H9 (cell line): ENCODE measurements around the gene LBH. TPM values are rescaled to one million over a fixed set of nuclear protein-coding genes. Genes with fewer than 3 reads are reported as not detected.

ENCODE experiments used
- DNase-seq: peaks from one replicate; pipeline ENCODE4 v3.0.0-alpha.2; 2017
- H2AFZ ChIP-seq: one replicate; pipeline ENCODE4 v1.6.1; 2013; ENCODE audit warnings: mild to moderate bottlenecking, low read length, control low read depth, moderate library complexity
- H2AK5ac ChIP-seq: 2 replicates; pipeline ENCODE4 v1.6.1; 2013; ENCODE audit warnings: low read length, control low read depth, mixed read lengths; ENCODE audit not compliant: insufficient read length
- H2BK120ac ChIP-seq: one replicate; pipeline ENCODE4 v1.6.1; 2013; ENCODE audit warnings: low read depth, mild to moderate bottlenecking, low read length, control low read depth, inconsistent platforms; ENCODE audit not compliant: poor library complexity, severe bottlenecking
- H2BK12ac ChIP-seq: 2 replicates; pipeline ENCODE4 v1.6.1; 2013; ENCODE audit warnings: low read length, control low read depth, mixed read lengths, low read depth; ENCODE audit not compliant: insufficient read length
- H2BK15ac ChIP-seq: 2 replicates; pipeline ENCODE4 v1.6.1; 2013; ENCODE audit warnings: low read depth, low read length, control low read depth
- H2BK20ac ChIP-seq: one replicate; pipeline ENCODE4 v1.6.1; 2013; ENCODE audit warnings: low read depth, mild to moderate bottlenecking, low read length, control low read depth, inconsistent platforms; ENCODE audit not compliant: poor library complexity, severe bottlenecking
- H2BK5ac ChIP-seq: 2 replicates; pipeline ENCODE4 v1.6.1; 2013; ENCODE audit warnings: low read length, control low read depth, mixed read lengths; ENCODE audit not compliant: insufficient read length
- H3K14ac ChIP-seq: 2 replicates; pipeline ENCODE4 v1.6.1; 2013; ENCODE audit warnings: low read length, control low read depth; ENCODE audit not compliant: insufficient read depth
- H3K18ac ChIP-seq: 2 replicates; pipeline ENCODE4 v1.6.1; 2013; ENCODE audit warnings: low read depth, mild to moderate bottlenecking, mixed read lengths, low read length, control low read depth; ENCODE audit not compliant: insufficient read length
- H3K23ac ChIP-seq: 2 replicates; pipeline ENCODE4 v1.6.1; 2013; ENCODE audit warnings: low read length, control low read depth, mixed read lengths, low read depth; ENCODE audit not compliant: insufficient read length
- H3K23me2 ChIP-seq: 2 replicates; pipeline ENCODE4 v1.6.1; 2013; ENCODE audit warnings: low read depth, mild to moderate bottlenecking, mixed read lengths, low read length, control low read depth; ENCODE audit not compliant: insufficient read length, poor library complexity, severe bottlenecking
- H3K27ac ChIP-seq: 2 replicates; pipeline ENCODE4 v1.5.1; 2013; ENCODE audit warnings: low read length, control low read depth, mixed read lengths, low read depth; ENCODE audit not compliant: insufficient read length
- H3K27me3 ChIP-seq: 2 replicates; pipeline ENCODE4 v1.6.1; 2013; ENCODE audit warnings: low read length, control low read depth, inconsistent platforms; ENCODE audit not compliant: insufficient read depth
- H3K4ac ChIP-seq: 2 replicates; pipeline ENCODE4 v1.6.1; 2013; ENCODE audit warnings: low read depth, mild to moderate bottlenecking, control low read depth, inconsistent platforms, low read length, moderate library complexity
- H3K4me1 ChIP-seq: 2 replicates; pipeline ENCODE4 v1.6.1; 2013; ENCODE audit warnings: low read length, control low read depth, inconsistent platforms; ENCODE audit not compliant: insufficient read depth
- H3K4me2 ChIP-seq: 2 replicates; pipeline ENCODE4 v1.6.1; 2013; ENCODE audit warnings: low read length, control low read depth, mixed read lengths; ENCODE audit not compliant: insufficient read length, insufficient read depth
- H3K56ac ChIP-seq: 2 replicates; pipeline ENCODE4 v1.6.1; 2013; ENCODE audit warnings: low read depth, mild to moderate bottlenecking, mixed read lengths, low read length, control low read depth; ENCODE audit not compliant: insufficient read length
- H3K79me1 ChIP-seq: 2 replicates; pipeline ENCODE4 v1.6.1; 2013; ENCODE audit warnings: low read depth, mild to moderate bottlenecking, moderate library complexity, low read length, control low read depth, inconsistent platforms; ENCODE audit not compliant: insufficient read depth, poor library complexity, severe bottlenecking
- H3K79me2 ChIP-seq: 2 replicates; pipeline ENCODE4 v1.6.1; 2013; ENCODE audit warnings: low read length, control low read depth, inconsistent platforms; ENCODE audit not compliant: insufficient read depth
- H3K9ac ChIP-seq: 2 replicates; pipeline ENCODE4 v1.6.1; 2013; ENCODE audit warnings: low read length, control low read depth, mixed read lengths; ENCODE audit not compliant: insufficient read length; ENCODE audit errors: extremely low read depth
- H3K9me3 ChIP-seq: one replicate; pipeline ENCODE4 v1.6.1; 2013; ENCODE audit warnings: low read depth, low read length, inconsistent platforms; ENCODE audit not compliant: control insufficient read depth
- H3T11ph ChIP-seq: one replicate; pipeline ENCODE4 v1.6.1; 2013; ENCODE audit warnings: mild to moderate bottlenecking, low read length, control low read depth, inconsistent platforms
- H4K20me1 ChIP-seq: one replicate; pipeline ENCODE4 v1.6.1; 2013; ENCODE audit not compliant: control insufficient read depth, insufficient read length, insufficient read depth
- H4K5ac ChIP-seq: 2 replicates; pipeline ENCODE4 v1.6.1; 2013; ENCODE audit warnings: low read depth, mild to moderate bottlenecking, mixed read lengths, low read length, control low read depth; ENCODE audit not compliant: insufficient read length
- H4K8ac ChIP-seq: replicated peaks from 2 replicates; pipeline ENCODE4 v1.6.1; 2013; ENCODE audit warnings: low read length, control low read depth, mixed read lengths, low read depth; ENCODE audit not compliant: insufficient read length
- H4K91ac ChIP-seq: 2 replicates; pipeline ENCODE4 v1.6.1; 2013; ENCODE audit warnings: low read depth, mild to moderate bottlenecking, moderate library complexity, mixed read lengths, low read length, control low read depth; ENCODE audit not compliant: insufficient read length
- H3K27ac Mint-ChIP-seq, 3 experiments: 2 replicates in 2 of 3; 3 replicates in 1 of 3; pipeline ENCODE4 v1.8.0; 2020 to 2021; ENCODE audit warnings: mixed read lengths in 3 of 3, mild to moderate bottlenecking in 1 of 3, moderate library complexity in 1 of 3
- H3K27me3 Mint-ChIP-seq: 2 replicates; pipeline ENCODE4 v1.8.0; 2021; ENCODE audit warnings: low read depth, mild to moderate bottlenecking, moderate library complexity, mixed read lengths
- H3K36me3 Mint-ChIP-seq, 3 experiments: 2 replicates in 2 of 3; 3 replicates in 1 of 3; pipeline ENCODE4 v1.8.0; 2020 to 2021; ENCODE audit warnings: low read depth in 3 of 3, mixed read lengths in 3 of 3; ENCODE audit not compliant: insufficient read depth in 1 of 3
- H3K4me1 Mint-ChIP-seq, 2 experiments: 2 replicates each; pipeline ENCODE4 v1.8.0; 2020; ENCODE audit warnings: mixed read lengths in 2 of 2
- H3K4me3 Mint-ChIP-seq, 2 experiments: 2 replicates in 1 of 2; 3 replicates in 1 of 2; pipeline ENCODE4 v1.8.0; 2020 to 2021; ENCODE audit warnings: mild to moderate bottlenecking in 2 of 2, mixed read lengths in 2 of 2, moderate library complexity in 1 of 2
- H3K9me3 Mint-ChIP-seq, 2 experiments: 2 replicates in 1 of 2; 3 replicates in 1 of 2; pipeline ENCODE4 v1.8.0; 2020; ENCODE audit warnings: mild to moderate bottlenecking in 2 of 2, mixed read lengths in 2 of 2, moderate library complexity in 1 of 2
- WGBS: extraction: QIAGEN DNeasy Blood & Tissue Kit; methylation state at CpG from one replicate; pipeline ENCODE4 v1.1.7; 2013; ENCODE audit warnings: missing lambda C conversion rate, low lambda C conversion rate, mixed read lengths; ENCODE audit not compliant: insufficient read length; ENCODE audit errors: extremely low coverage; 5-methylcytosine and 5-hydroxymethylcytosine counted together
- total RNA-seq: library from RNA; stranded (reverse); gene quantifications from 2 replicates; pipeline ENCODE4 v1.2.1, GENCODE V29; 2021
- TF ChIP-seq, protein P1 (sequence below): fragments of 200-600 bp; sonication (generic); conservative IDR thresholded peaks from 3 replicates; pipeline ENCODE4 v1.8.0; 2021; ENCODE audit warnings: antibody characterized with exemption, mild to moderate bottlenecking

Gene LBH
- total RNA-seq, 1 experiment from 2014 or later: 53.0 TPM

DNA sequence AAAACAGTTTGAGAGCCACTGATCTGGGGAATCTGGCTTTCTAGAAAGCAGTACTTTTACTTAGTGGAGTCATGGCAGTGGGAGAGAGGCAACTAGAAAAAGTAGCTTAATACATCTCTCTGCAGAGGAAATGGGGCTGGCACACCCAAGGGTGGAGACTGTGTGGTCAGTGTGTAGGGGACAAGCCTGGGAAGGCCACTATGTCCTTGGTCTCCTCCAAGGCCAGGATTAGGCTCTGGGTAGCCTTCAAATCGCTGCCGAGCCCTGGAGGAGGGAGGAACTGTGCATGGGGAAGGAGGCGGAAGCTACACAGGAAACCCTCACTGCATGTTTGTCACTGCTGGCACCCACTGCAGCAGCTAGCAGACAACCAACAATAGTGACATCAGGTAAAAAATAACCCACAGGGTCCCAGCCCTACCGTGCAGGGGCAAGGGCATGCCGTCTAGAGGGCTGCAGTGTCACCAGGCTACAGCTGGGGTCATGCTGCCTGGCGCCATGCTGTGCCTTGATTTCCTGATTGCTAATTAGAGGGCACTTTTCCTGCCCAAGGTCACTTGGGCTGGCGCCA, 34.8 kb downstream of the LBH start:
- H2BK120ac ChIP-seq: no peak overlapping the region
- no peak overlapping the region for H3K27ac ChIP-seq
- H4K20me1 ChIP-seq: no peaks in the 10 kb centered on the region
- no peak for DNase-seq
- no peak overlapping the region for H2AK5ac ChIP-seq
- H3K9me3 Mint-ChIP-seq: peaks cover 0 to 8% of the 10 kb centered on the region in 2 experiments; a peak in 4 of 5 replicates
- H2BK15ac ChIP-seq: no peak overlapping the region; the same call in 1 of the 2 replicates
- H3K4me3 Mint-ChIP-seq: no peak overlapping the region
- H3K36me3 Mint-ChIP-seq: peaks cover under 1 to 12% (median under 1%) of the 10 kb centered on the region in 3 experiments; a peak in 5 of 7 replicates
- no peak overlapping the region; a peak in 1 of 7 replicates for H3K27ac Mint-ChIP-seq
- no peak overlapping the region for H3K4me2 ChIP-seq
- no peaks in the 10 kb centered on the region for H3K23me2 ChIP-seq
- no peak overlapping the region for H3K9ac ChIP-seq
- H3K18ac ChIP-seq: no peak overlapping the region
- H3K9me3 ChIP-seq: no peaks in the 10 kb centered on the region
- no peak overlapping the region for H2BK5ac ChIP-seq
- TF ChIP-seq, protein P1, sequence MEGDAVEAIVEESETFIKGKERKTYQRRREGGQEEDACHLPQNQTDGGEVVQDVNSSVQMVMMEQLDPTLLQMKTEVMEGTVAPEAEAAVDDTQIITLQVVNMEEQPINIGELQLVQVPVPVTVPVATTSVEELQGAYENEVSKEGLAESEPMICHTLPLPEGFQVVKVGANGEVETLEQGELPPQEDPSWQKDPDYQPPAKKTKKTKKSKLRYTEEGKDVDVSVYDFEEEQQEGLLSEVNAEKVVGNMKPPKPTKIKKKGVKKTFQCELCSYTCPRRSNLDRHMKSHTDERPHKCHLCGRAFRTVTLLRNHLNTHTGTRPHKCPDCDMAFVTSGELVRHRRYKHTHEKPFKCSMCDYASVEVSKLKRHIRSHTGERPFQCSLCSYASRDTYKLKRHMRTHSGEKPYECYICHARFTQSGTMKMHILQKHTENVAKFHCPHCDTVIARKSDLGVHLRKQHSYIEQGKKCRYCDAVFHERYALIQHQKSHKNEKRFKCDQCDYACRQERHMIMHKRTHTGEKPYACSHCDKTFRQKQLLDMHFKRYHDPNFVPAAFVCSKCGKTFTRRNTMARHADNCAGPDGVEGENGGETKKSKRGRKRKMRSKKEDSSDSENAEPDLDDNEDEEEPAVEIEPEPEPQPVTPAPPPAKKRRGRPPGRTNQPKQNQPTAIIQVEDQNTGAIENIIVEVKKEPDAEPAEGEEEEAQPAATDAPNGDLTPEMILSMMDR: no peak
- WGBS: no CpG with 5 or more reads among the region's 7 CpGs
- H3K56ac ChIP-seq: no peak overlapping the region
- no peak overlapping the region for H3K14ac ChIP-seq
- no peak overlapping the region for H2AFZ ChIP-seq
- H4K91ac ChIP-seq: no peak overlapping the region
- no peak overlapping the region for H3T11ph ChIP-seq
- H3K27me3 ChIP-seq: no peaks in the 10 kb centered on the region
- H3K23ac ChIP-seq: no peak overlapping the region
- H3K4ac ChIP-seq: no peak overlapping the region
- H4K5ac ChIP-seq: no peak overlapping the region
- H3K79me1 ChIP-seq: no peaks in the 10 kb centered on the region
- H2BK20ac ChIP-seq: no peak overlapping the region
- peaks cover 4% of the 10 kb centered on the region for H3K27me3 Mint-ChIP-seq
- no peaks in the 10 kb centered on the region for H3K4me1 ChIP-seq
- H3K4me1 Mint-ChIP-seq: peaks cover 20 to 21% of the 10 kb centered on the region in 2 experiments
- H3K79me2 ChIP-seq: no peaks in the 10 kb centered on the region
- no peak overlapping the region for H4K8ac ChIP-seq
- no peak overlapping the region for H2BK12ac ChIP-seq
